ENCODE results near the gene ITPK1.
A peak's percentile ranks its signal among the peaks of the same experiment; 100 is the strongest.

ITPK1 gene

GRCh38 chr14:93015505-93015904 lies 100.2 kb downstream of the ITPK1 start:
- DNase-seq (ENCODE audit: insufficient read length, low spot score) = no peak
- no peak for FAIRE-seq

- FAIRE-seq = no peak
- DNase-seq (ENCODE audit: insufficient read length, low spot score) = no peak
These were observed 100.7 kb downstream of the ITPK1 start for GRCh38 chr14:93015064-93015463.

- FAIRE-seq (no peak), DNase-seq (ENCODE audit: insufficient read length, low spot score) (no peak)
These were observed 101.4 kb downstream of the ITPK1 start for GRCh38 chr14:93014058-93015023.

GRCh38 chr14:93012951-93013719 lies 102.6 kb downstream of the ITPK1 start:
- DNase-seq (ENCODE audit: insufficient read length, low spot score) (no peak), FAIRE-seq (no peak)

GRCh38 chr14:93012506-93012905 lies 103.2 kb downstream of the ITPK1 start:
- FAIRE-seq (no peak), DNase-seq (ENCODE audit: insufficient read length, low spot score) (no peak)

- FAIRE-seq = no peak
- DNase-seq (ENCODE audit: insufficient read length, low spot score) = no peak
These were observed 103.9 kb downstream of the ITPK1 start for GRCh38 chr14:93011650-93012325.

- FAIRE-seq = no peak
- DNase-seq (ENCODE audit: insufficient read length, low spot score) = no peak
These were observed 104.6 kb downstream of the ITPK1 start for GRCh38 chr14:93011141-93011529.

GRCh38 chr14:93010522-93011140 lies 105.1 kb downstream of the ITPK1 start:
- no peak for FAIRE-seq
- DNase-seq (ENCODE audit: insufficient read length, low spot score) = no peak

GRCh38 chr14:93010130-93010499 lies 105.6 kb downstream of the ITPK1 start:
- DNase-seq (ENCODE audit: insufficient read length, low spot score) (no peak), FAIRE-seq (no peak)

- DNase-seq (ENCODE audit: insufficient read length, low spot score) (no peak), FAIRE-seq (no peak)
These were observed 106.1 kb downstream of the ITPK1 start for GRCh38 chr14:93009471-93010129.

GRCh38 chr14:93008381-93008780 lies 107.3 kb downstream of the ITPK1 start:
- FAIRE-seq (peak; percentile 78), DNase-seq (ENCODE audit: insufficient read length, low spot score) (peak; percentile 33)

- FAIRE-seq = no peak
- no peak for DNase-seq (ENCODE audit: insufficient read length, low spot score)
These were observed 108.3 kb downstream of the ITPK1 start for GRCh38 chr14:93007225-93007997.

GRCh38 chr14:93006567-93007051 lies 109.1 kb downstream of the ITPK1 start:
- no peak for DNase-seq (ENCODE audit: insufficient read length, low spot score)

GRCh38 chr14:93005838-93006237 lies 109.9 kb downstream of the ITPK1 start:
- no peak for DNase-seq (ENCODE audit: insufficient read length, low spot score)
- FAIRE-seq = no peak

More at GRCh38 chr14:93006567-93007051, 109.1 kb downstream of the ITPK1 start:
- FAIRE-seq = no peak

- DNase-seq (ENCODE audit: insufficient read length, low spot score) (no peak), FAIRE-seq (no peak)
These were observed 110.5 kb downstream of the ITPK1 start for GRCh38 chr14:93005135-93005813.

- FAIRE-seq = no peak
These were observed 111.0 kb downstream of the ITPK1 start for GRCh38 chr14:93004699-93005082.

GRCh38 chr14:93003945-93004698 lies 111.6 kb downstream of the ITPK1 start:
- FAIRE-seq (peak; percentile 44), DNase-seq (ENCODE audit: insufficient read length, low spot score) (no peak)

More at GRCh38 chr14:93004699-93005082, 111.0 kb downstream of the ITPK1 start:
- no peak for DNase-seq (ENCODE audit: insufficient read length, low spot score)

- no peak for FAIRE-seq
- DNase-seq (ENCODE audit: insufficient read length, low spot score) = no peak
These were observed 112.8 kb downstream of the ITPK1 start for GRCh38 chr14:93002851-93003298.
